Neural crest cell (in vitro differentiated cells): ENCODE data around the gene KCNMA1. TPM values are rescaled to one million over a fixed set of nuclear protein-coding genes. Genes with fewer than 3 reads are reported as not detected.
"Not testable (repeated sequence)": the region's sequence is repeated elsewhere in the genome, so short reads cannot be mapped to it uniquely, and the experiment has no call there.

Experiments used
- DNase-seq: peaks from one replicate; pipeline ENCODE4 v3.0.0; 2021; ENCODE audit warnings: low read depth, mixed read lengths, low spot score
- H3K27ac Mint-ChIP-seq: one replicate; pipeline ENCODE4 v1.8.0; 2021; ENCODE audit warnings: mild to moderate bottlenecking, mixed read lengths; ENCODE audit not compliant: unreplicated experiment
- H3K27me3 Mint-ChIP-seq: 2 replicates; pipeline ENCODE4 v1.8.0; 2021; ENCODE audit warnings: low read depth, mild to moderate bottlenecking, mixed read lengths
- H3K36me3 Mint-ChIP-seq: 2 replicates; pipeline ENCODE4 v1.8.0; 2021; ENCODE audit warnings: low read depth, mild to moderate bottlenecking, mixed read lengths
- H3K4me1 Mint-ChIP-seq: 2 replicates; pipeline ENCODE4 v1.8.0; 2021; ENCODE audit warnings: mixed read lengths
- H3K4me3 Mint-ChIP-seq: one replicate; pipeline ENCODE4 v1.8.0; 2021; ENCODE audit warnings: mild to moderate bottlenecking, mixed read lengths
- H3K9me3 Mint-ChIP-seq: 2 replicates; pipeline ENCODE4 v1.8.0; 2021; ENCODE audit warnings: mixed read lengths
- total RNA-seq: library from RNA; stranded (reverse); gene quantifications from 2 replicates; pipeline ENCODE4 v1.2.1, GENCODE V29; 2021
- TF ChIP-seq, protein P1 (sequence below): fragments of 200-600 bp; sonication (generic); conservative IDR thresholded peaks from 2 replicates; pipeline ENCODE4 v1.5.0; 2021; ENCODE audit warnings: antibody characterized with exemption, mild to moderate bottlenecking

The KCNMA1 gene
- total RNA-seq, 1 donor from 2014 or later, result 1.7 TPM

DNA sequence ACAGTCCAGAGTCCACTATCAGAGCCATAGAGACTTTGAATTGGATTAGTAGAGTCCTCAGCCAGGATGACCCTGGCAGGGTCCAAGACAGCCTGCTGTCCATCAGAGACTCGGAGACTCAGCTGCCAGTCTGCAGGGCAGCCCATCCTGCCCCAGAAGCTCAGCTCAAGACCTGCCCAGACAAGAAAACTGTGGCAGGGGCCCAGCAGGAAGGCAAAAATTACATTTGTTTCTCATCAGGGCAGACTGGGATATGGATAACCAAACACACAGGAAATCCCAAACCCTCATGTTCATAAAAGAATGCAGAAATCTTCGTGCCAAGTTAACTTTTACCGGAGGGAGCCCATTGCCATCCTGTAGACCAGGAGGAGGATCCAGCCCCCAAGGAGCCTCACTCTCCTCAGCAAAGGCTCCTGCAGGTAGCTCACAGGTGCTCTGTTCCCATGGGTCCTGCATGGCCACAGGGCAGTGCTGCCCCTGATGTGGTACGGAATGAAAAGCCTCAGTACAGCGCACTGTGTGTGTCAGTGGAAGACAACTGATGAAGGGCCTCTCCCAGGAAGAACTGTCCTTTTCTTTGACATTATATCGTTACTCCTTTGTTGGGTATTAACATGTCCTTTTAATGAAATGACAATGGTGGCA lies 222.2 kb downstream of the KCNMA1 start:
- H3K36me3 Mint-ChIP-seq, result no peaks in the 10 kb centered on the region
- H3K4me1 Mint-ChIP-seq, result no peaks in the 10 kb centered on the region

DNA sequence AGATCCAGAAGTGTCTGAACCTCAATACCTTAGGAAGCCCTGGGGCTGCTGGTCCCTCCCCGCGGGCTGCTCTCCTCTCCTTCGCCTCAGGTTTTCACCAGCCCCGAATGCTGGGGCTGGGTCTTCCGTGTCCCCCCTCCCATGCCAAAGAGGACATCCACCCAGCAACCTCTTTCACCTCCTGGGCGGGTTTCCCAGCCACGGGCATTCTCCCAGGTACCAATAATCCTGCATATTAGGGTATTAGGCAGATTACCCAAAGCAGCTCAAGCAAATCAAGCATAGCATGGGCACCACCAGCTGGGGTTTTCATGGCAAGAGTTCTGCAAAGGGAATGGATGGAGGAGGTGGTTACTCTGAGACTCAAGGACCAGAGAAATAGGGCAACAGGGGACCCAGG lies 224.4 kb downstream of the KCNMA1 start:
- no peak for DNase-seq
- peaks cover 4% of the 10 kb centered on the region for H3K27me3 Mint-ChIP-seq
- no peaks in the 10 kb centered on the region for H3K36me3 Mint-ChIP-seq
- no peak overlapping the region for H3K27ac Mint-ChIP-seq
- TF ChIP-seq, protein P1, sequence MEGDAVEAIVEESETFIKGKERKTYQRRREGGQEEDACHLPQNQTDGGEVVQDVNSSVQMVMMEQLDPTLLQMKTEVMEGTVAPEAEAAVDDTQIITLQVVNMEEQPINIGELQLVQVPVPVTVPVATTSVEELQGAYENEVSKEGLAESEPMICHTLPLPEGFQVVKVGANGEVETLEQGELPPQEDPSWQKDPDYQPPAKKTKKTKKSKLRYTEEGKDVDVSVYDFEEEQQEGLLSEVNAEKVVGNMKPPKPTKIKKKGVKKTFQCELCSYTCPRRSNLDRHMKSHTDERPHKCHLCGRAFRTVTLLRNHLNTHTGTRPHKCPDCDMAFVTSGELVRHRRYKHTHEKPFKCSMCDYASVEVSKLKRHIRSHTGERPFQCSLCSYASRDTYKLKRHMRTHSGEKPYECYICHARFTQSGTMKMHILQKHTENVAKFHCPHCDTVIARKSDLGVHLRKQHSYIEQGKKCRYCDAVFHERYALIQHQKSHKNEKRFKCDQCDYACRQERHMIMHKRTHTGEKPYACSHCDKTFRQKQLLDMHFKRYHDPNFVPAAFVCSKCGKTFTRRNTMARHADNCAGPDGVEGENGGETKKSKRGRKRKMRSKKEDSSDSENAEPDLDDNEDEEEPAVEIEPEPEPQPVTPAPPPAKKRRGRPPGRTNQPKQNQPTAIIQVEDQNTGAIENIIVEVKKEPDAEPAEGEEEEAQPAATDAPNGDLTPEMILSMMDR, result no peak
- H3K9me3 Mint-ChIP-seq, result no peaks in the 10 kb centered on the region
- no peaks in the 10 kb centered on the region for H3K4me1 Mint-ChIP-seq
- H3K4me3 Mint-ChIP-seq, result no peak overlapping the region

More for the DNA sequence above, 222.2 kb downstream of the KCNMA1 start:
- H3K27ac Mint-ChIP-seq, result no peak overlapping the region
- TF ChIP-seq, protein P1, result no peak
- DNase-seq, result no peak
- H3K9me3 Mint-ChIP-seq, result no peaks in the 10 kb centered on the region
- H3K4me3 Mint-ChIP-seq, result no peak overlapping the region
- H3K27me3 Mint-ChIP-seq, result peaks cover 4% of the 10 kb centered on the region

DNA sequence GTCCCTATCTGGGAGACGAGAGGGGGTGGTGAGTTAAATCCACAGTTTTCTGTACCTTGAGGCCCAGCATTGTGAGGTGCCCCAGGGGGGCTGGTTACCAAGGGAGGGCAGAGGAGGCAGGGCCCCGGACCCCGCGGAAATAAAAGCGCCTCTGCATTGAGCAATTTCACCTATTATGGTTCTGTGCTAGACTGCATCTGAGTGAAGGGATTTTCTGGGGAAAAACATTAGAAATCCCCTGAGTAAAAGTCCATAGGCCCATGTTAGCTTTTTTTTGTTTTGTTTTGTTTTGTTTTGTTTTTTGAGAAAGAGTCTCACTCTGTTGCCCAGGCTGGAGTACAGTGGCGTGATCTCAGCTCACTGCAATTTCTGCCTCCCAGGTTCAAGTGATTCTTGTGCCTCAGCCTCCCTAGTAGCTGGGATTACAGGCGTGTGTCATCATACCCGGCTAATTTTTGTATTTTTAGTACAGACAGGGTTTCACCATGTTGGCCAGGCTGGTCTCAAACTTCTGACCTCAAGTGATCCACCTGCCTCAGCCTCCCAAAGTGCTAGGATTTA lies 225.0 kb downstream of the KCNMA1 start:
- H3K9me3 Mint-ChIP-seq, H3K36me3 Mint-ChIP-seq, DNase-seq, H3K27ac Mint-ChIP-seq, H3K4me3 Mint-ChIP-seq, H3K27me3 Mint-ChIP-seq, H3K4me1 Mint-ChIP-seq: not testable (repeated sequence)

DNA sequence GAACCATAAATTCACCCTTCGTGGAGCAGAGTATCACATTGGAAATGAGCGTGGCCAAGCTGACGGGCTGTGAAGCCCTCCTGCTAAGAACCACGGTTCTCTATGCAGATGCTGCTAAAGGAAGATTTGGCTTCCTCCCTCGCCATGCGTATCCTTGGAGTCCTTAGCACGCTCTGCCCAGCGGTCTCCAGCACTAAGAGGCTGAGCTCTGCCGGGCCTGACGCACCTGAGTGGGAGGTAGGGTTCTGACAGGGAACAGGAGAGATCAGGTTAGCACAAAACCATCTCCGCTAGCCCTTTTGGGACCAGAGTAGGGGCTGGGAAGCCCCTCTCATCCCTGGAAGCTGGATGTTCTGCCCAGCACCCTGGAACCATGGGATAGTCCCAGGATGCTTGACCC lies 225.8 kb downstream of the KCNMA1 start:
- no peaks in the 10 kb centered on the region for H3K4me1 Mint-ChIP-seq
- H3K27me3 Mint-ChIP-seq, result peaks cover 10% of the 10 kb centered on the region
- H3K9me3 Mint-ChIP-seq, result no peaks in the 10 kb centered on the region
- H3K4me3 Mint-ChIP-seq, result no peak overlapping the region
- DNase-seq, result no peak
- TF ChIP-seq, protein P1, result no peak
- no peaks in the 10 kb centered on the region for H3K36me3 Mint-ChIP-seq
- no peak overlapping the region for H3K27ac Mint-ChIP-seq

DNA sequence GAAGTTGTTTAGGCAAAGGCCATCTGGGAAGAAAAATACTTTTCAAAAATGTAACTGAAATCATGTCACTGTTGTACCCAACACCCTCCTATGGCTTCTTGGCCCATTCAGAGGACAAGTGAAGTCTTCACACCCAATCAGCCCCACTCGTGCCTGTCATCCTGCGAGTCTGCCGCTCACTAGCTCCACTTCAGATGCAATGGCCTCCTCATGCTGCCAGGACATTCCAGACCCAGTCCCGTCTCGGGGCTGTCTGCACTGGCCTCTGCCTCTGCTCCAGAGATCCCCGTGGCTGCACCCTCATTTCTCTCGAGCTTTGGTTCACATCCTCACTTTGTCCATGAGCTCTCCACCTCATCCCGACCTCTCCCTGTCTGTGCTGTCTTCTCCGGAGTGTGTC lies 227.1 kb downstream of the KCNMA1 start:
- no peak for DNase-seq
- H3K36me3 Mint-ChIP-seq, result no peaks in the 10 kb centered on the region
- peaks cover 10% of the 10 kb centered on the region for H3K27me3 Mint-ChIP-seq
- peaks cover 2% of the 10 kb centered on the region for H3K4me1 Mint-ChIP-seq
- H3K9me3 Mint-ChIP-seq, result no peaks in the 10 kb centered on the region
- TF ChIP-seq, protein P1, result no peak
- no peak overlapping the region for H3K27ac Mint-ChIP-seq
- H3K4me3 Mint-ChIP-seq, result no peak overlapping the region

DNA sequence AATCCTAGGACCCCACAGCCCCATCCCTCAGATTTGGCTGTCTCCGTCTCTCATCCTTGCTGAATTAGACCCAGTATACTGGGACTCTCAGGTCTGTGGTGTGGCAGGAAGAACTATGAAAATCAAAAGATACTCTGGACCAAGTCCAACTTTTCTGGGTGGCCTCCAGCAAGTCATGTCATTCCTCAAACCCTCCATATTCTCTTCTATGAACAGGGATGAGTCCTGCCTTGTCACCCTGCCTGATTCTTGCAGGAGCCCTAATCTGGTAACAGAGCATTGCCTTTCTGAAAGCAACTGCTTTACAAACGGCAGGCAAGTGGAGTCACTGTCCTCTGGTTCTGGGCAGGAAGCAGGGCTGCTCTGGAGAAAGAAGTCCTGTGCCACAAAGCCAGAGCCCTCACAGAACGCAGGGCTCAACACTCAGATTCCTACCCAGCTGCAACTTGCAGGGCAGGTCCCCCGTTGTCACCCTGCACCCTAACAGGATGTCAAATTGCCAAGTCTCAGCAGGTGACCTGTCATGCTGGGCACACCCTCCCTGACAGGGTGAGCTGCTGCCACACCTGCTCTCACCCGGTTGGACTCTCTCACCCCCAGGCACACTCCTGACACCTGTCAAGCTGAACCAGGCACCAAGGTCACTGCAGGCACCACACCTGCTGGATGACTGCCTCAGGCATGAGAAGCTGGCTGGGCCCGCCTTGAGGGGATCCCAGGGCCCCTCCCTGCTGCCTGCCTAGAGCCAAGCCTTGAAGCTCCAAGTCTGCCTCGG lies 227.7 kb downstream of the KCNMA1 start:
- H3K4me3 Mint-ChIP-seq, result no peak overlapping the region
- peaks cover 8% of the 10 kb centered on the region for H3K4me1 Mint-ChIP-seq
- H3K36me3 Mint-ChIP-seq, result no peaks in the 10 kb centered on the region
- no peak overlapping the region for H3K27ac Mint-ChIP-seq
- no peaks in the 10 kb centered on the region for H3K9me3 Mint-ChIP-seq
- TF ChIP-seq, protein P1, result no peak
- peaks cover 10% of the 10 kb centered on the region for H3K27me3 Mint-ChIP-seq
- no peak for DNase-seq
